NCI-H128 (cell line): ENCODE results near the gene CCDC91.
"Not testable (repeated sequence)": the region's sequence is repeated elsewhere in the genome, so short reads cannot be mapped to it uniquely, and the experiment has no call there.

Experiments used
- DNase-seq: peaks from one replicate; lab custom pipeline; 2025; ENCODE audit not compliant: unreplicated experiment; lab: John Stamatoyannopoulos, UW

The CCDC91 gene

GRCh38 chr12:28351414-28351813 lies 161.2 kb downstream of the CCDC91 start:
- DNase-seq, result no peak

DNA sequence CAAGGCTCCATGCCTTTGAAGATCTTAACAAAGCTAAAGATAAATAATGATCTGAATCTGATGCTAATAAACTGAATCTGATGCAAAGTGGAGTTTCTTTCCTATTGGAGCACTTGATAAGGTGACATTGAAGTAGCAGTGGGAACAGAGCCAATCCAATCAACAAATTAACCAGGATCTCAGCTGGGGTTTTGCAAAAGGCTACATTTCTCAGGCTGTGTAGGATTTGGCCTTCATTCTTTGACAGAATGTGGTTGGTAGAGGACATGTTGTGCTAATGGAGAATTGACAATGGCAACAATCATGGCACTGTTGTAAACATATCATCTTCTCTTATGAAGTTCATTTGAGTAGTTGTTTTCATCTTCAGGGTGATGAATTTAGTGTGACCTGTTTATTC lies 164.9 kb downstream of the CCDC91 start:
- DNase-seq, result no peak

DNA sequence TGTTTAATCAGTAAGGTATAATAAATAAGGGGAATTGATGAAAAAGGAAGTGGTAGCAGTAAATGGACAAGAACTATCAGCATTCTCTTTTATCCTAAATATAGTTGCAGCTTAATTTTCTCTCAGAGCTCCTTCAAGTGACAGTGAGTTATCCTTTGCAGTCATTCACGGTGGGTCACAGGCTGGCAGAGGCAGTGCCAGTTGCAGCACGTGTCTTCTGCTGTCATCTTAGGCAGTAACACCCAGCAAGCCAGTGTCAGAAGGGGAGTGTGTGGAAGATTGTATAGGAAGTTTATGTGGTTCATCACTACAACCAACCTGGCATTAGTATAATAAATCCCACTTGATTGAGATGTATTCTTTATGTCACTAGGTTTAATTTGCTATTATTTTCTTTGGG lies 170.0 kb downstream of the CCDC91 start:
- DNase-seq, result no peak

DNA sequence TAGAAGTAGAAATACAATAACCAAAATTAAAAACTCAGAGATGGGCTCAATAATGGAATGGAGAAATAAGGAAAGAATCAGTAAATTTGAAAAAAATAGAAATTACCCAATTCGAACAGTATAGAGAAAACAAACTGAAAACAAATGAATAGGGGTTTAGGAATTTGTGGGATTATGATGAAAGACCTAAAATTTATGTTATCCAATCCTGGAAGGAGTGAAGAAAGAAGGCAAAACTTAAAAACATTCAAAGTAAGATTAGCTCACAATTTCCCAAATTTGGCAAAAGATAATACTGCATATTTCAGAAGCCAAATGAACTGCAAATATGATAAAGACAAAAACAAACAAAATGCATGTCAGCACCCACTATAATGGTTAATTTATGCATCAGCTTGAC lies 177.1 kb downstream of the CCDC91 start:
- no peak for DNase-seq

- no peak for DNase-seq
Measured at GRCh38 chr12:28367993-28368392, 177.7 kb downstream of the CCDC91 start.

GRCh38 chr12:28369483-28369882 lies 179.2 kb downstream of the CCDC91 start:
- no peak for DNase-seq

DNA sequence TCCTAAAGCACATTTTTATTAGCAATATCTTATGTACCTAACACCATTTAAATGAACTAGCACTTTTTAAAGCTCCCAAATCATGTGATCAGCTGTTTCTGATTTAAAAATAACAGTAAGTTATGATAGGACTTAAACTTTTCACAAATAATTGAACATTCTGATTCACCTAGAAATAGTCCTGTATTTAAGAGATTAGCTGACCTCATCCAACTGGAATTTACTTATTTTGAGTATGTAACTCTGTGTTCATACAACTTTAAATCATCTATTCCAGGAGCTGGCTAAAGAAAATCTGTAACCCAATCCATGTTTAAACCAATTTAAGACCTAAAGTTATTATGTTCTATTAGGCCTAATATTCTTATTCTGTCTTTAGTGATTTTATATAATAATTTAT lies 184.3 kb downstream of the CCDC91 start:
- no peak for DNase-seq

- DNase-seq, result no peak
Measured at GRCh38 chr12:28378736-28379135, 188.5 kb downstream of the CCDC91 start.

DNA sequence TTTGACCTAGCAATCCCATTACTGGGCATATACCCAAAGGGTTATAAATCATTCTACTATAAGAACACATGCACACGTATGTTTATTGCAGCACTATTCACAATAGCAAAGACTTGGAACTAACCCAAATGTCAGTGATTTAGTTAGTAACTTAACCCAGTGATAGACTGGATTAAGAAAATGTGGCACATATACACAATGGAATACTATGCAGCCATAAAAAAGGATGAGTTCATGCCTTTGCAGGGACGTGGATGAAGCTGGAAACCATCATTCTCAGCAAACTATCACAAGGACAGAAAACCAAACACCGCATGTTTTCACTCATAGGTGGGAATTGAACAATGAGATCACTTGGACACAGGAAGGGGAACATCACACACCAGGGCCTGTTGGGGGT lies 189.5 kb downstream of the CCDC91 start:
- not testable (repeated sequence) for DNase-seq

DNA sequence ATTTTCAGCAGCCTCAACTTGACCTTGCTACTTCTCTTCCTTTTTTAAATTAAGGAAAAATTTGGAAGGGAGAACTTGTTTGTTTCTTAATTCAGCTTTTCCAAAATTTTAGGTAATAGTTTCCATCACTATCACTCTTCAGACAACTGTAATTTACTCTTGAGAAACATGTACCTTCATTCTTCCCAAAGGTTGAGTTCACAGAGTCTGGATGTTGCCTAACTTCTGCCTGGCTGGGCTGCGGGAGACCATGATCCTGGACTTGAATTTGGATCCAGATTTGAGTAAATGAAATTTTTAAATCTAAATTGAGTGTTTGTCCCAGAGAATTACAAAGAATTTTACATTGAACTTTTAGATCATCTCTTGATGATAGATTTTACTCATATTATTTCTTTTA lies 193.1 kb downstream of the CCDC91 start:
- no peak for DNase-seq

DNA sequence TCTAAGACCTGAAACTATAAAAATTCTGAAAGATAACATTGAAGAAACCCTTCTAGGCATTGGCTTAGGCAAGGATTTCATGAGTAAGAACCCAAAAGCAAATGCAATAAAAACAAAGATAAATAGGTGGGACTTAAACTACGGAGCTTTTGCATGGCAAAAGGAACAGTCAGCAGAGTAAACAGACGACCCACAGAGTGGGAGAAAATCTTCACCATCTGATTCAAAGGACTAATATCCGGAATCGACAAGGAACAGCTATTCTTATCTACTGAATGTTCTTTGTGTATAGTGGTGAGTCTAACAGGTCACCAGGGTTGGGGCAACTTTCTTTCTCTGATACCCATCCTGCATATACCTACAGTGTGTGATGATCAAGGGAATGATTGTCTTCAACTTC lies 198.6 kb downstream of the CCDC91 start:
- no peak for DNase-seq

DNA sequence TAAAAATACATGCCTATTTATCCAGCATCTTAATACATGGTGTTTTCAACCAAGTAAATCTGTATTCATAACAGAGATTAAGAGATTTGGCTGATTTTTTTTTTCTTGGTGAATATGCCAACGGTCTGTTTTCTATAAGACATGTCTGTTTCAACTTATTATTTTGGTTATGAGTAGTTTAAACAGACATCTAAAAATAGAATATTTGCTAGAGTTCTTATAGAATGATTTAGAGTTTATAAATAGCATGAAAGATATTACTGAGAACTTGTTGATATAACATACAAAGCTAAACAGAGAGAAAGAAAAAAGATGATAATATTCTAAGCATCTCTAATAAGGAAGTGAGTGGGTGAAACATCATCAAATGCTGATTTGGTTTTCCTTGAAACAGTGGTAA lies 199.9 kb downstream of the CCDC91 start:
- DNase-seq, result no peak

- no peak for DNase-seq
Measured at GRCh38 chr12:28390761-28391385, 200.6 kb downstream of the CCDC91 start.

- DNase-seq, result no peak
Measured at GRCh38 chr12:28409892-28410291, 219.6 kb downstream of the CCDC91 start.

DNA sequence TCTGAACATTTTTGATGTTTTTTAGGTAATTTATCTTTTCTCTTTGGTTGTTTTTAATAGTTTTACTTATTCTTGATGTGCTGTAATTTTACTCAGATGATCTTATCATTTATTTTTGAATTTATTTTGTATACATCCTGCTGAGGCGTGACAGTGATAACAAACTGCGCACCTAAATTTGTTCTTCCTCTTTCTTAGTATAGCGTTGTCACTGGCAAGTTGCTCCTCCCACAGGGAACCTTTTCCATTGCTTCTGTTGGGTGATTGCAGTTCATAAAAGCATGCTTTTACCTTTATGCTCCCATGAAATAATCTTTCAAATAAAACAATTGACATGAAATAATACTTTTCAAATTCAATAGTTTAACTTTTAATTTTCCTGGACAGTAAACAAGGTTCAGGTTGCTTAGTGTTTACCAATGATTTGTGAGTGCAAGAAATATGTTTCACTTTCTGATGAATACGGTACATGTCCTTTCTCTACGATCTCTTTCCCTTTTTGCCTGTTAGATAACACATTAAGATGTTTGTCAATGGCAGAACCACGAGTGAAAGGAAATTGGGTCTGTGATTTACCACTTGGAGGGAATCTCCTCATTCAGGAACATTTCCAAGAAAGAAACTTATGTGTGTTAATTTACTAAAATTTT lies 223.3 kb downstream of the CCDC91 start:
- DNase-seq, result no peak

DNA sequence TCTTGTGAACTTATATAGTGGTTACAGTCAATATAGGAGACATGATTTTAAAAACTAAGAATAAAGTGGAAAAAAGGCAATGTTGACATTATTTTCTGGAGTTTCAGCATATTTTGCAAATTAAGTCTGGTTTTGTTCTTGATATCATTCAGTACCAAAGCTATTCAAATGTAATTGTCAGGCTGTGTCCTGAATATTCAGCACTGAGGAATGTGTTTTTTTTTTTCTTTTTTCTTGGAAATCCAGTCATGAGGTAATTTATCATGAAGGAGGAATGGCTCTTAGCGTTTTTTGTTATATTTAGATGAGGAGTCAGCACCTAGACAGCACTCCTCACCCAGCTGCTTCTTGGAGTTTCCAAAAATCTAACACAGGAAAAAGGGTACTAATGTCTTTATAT lies 225.5 kb downstream of the CCDC91 start:
- no peak for DNase-seq

DNA sequence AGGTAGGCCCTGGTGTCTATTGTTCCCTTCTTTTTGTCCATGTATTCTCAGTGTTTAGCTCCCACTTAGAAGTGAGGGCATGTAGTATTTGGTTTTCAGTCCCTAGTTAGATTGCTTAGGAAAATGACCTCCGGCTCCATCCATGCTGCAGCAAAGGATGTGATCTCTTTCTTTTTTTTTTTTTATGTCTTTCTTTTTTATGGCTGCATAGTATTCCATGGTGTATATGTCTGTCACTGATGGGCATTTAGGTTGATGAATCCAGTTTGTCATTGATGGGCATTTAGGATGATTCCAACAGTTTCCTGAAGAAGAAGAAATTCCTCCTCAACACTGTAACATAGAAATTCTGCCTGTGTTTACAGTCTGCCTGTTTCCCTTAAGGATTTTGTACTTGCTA lies 231.1 kb downstream of the CCDC91 start:
- no peak for DNase-seq

DNA sequence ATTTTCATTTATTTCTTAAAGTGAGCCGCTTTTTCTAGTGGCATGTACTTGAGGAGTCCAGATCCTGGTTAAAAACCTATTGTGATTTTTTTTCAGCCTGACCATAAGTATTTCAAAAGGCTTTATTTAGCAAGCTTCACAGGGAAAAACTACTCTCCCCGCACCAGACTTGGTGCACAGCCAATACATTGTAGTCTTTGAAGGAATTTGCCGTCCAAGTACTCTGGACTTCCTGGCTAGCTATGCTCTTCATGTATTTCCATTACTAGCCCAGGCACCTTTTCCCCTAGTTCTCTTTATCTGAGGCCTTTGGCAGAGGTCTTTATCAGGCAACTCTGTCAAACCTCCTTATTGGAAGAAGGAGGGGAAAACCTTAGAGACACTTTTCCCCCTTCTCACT lies 234.7 kb downstream of the CCDC91 start:
- no peak for DNase-seq

GRCh38 chr12:28425526-28425925 lies 235.3 kb downstream of the CCDC91 start:
- no peak for DNase-seq

- no peak for DNase-seq
Measured at GRCh38 chr12:28427046-28427445, 236.8 kb downstream of the CCDC91 start.

GRCh38 chr12:28440081-28440608 lies 249.9 kb downstream of the CCDC91 start:
- no peak for DNase-seq

GRCh38 chr12:28442101-28442500 lies 251.8 kb downstream of the CCDC91 start:
- DNase-seq, result no peak

- no peak for DNase-seq
Measured at GRCh38 chr12:28443337-28443736, 253.1 kb downstream of the CCDC91 start.
